Fibroblast of skin of left quadriceps (primary cell): ENCODE measurements around the gene CCDC50.

ENCODE experiments used
- DNase-seq, 2 experiments: peaks; one replicate each; pipeline ENCODE4 v3.0.0-alpha.2; 2013; ENCODE audit warnings: low read depth in 2 of 2

Gene CCDC50

DNA sequence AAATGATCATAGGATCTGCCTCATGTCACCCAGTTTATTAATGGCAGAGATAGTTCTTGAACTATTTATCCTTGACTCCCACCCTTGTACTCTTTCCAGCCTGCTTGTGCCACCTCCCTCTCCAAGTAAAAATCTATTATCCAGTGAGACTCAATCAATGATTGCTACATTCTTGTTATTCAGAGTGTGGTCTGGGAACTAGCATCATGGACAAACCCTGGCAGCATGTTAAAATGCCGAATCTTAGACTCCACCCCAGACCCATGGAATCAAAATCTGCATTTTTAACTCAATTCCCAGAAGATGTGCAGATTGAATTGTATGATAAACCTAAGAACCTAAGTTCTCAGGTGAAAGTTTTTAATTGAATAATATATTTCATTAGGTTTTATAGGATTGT is 97.1 kb downstream of the CCDC50 start:
- no peak for DNase-seq

DNA sequence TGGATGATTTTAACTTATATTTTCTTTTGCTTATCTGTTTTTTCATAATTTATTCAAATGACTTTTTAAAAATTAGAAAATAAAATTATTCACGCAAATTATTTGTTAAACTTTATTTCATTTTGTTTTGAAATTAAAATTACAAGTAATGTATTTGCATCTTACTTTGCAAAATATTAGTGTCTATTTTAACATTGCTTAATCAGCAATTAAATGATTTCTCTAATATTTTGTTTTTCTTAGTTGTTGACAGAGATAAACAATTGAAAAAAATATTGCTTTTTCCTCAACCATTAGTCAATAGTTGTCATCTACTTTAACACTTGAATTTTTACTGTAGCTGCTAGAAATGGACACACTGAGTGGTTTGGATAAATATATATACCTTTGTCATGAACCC is 99.0 kb downstream of the CCDC50 start:
- no peak for DNase-seq

DNA sequence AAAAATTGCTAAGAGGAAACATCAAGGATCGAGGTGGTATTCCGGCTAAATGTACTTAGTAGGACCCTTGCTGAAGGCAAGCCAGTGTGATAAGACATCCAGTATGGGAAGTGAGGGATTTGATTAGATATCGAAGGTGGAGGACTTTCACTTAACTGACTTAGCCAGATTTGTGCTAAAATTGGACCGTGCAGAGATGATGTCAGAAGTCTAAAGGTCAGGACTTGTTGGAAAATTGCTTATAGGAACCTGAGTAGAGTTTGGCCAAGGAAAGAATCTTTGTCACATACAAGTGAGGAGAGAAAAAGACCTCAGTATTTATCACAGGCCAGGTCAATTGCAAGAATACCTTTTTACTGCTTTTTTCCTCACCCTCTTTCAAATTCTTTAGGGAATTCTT is 100.9 kb downstream of the CCDC50 start:
- no peak for DNase-seq

DNA sequence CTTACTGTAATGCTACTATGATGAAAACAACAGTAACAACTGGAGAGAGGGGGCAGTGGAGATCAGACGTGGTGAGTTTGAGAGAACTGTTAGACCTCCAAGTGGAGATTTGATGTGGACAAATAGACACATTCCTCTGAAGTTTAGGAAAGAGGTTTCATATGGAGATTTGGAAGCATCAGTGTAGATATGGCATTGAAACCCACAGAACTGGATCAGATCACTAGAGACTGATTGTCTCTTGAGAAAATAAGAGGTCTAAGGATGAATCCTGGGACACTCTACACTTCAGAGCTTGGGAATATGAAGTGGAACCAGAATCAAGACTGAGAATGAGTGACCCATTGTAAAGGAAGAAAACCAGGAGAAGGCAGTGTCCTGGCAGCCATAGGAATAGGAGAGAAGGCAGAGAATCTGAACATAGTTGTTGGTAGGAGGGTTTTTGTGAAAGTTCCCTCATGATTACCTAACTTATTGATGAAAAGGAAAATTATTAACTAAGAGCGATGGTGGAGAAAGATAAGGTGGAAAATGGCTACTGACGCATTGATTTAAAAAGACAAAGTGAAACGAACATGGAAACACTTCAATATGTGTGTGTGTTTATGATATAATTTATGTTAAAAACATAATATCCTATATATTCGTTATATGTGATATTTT is 102.1 kb downstream of the CCDC50 start:
- DNase-seq = no peak

DNA sequence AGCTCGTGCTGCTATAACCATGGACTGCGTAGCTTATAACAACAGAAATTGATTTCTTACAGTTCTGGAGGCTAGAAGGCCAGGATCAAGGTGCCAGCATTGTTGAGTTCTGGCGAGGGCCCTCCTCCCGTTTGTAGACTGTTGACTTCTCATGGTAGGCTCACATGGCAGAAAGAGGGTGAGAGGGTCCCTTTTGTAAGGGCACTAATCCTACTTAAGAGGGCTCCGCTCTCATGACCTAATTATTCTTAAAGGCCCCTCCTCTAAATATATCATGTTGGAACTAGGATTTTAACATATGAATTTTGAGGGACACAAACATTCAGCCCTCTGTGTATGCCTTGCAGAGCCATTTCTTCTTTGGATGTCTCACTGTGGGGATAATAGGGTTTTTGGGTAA is 103.0 kb downstream of the CCDC50 start:
- DNase-seq = no peak

GRCh38 chr3:191434024-191434423 is 104.8 kb downstream of the CCDC50 start:
- DNase-seq = no peak

DNA sequence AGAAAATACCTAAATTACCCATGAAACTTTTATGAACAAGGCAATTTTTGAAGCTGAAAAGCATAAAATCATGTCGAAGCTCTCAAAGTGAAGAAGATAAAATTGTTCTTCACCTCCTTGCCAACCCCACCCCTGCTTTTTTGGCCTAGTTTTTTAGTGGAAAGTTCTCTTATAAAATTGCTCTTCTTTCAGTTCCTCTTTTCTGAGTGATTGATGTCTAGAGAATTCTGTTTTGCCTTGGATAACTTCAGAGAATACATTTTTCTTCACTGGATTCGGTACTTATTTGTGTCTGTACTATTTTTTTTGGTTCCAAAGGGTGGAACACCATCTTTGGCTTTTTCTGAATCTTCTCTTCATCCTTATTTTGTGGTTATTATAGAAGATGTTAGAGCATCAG is 106.8 kb downstream of the CCDC50 start:
- DNase-seq = no peak

DNA sequence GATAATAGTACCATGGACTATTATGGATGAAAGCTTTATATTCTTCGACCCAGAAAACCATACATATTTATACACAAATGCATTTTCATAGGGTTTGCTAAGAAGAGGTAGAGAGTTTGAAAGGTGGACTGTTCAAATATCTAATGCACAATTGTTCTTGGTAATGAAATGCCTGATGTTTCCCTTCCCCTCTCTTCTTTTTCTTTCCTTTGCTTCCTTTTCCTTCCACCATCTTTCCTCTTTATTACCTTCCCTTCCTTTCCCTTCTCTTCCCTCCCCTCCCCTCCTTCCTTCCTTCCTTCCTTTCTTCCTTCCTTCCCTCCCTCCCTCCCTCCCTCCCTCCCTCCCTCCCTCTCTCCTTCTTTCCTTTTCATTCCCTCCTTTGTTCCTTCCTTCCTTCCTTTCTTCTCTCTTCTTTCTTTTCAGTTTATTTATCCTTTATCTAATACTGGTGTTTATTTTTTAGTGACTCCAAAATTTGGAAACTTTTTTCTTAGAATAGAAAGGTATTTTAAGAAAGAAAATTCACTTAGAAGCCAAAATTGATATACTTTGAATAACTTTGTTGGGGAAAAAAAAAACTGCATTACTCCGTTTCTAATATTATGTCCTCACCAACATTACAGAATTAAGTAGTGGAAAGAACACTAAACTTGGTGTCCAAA is 109.1 kb downstream of the CCDC50 start:
- DNase-seq = no peak

DNA sequence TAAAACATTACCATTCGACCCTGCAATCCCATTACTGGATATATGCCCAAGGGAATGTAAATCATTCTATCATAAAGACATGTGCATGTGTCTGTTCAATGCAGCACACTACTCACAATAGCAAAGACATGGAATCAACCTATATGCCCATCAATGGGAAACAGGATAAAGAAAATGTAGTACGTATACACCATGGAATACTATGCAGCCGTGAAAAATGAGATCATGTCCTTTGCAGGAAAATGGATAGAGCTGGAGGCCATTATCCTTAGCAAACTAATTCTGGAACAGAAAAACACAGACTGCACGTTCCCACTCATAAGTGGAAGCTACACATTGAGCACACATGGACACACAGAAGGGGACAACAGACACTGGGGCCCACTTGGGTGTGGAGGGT is 111.3 kb downstream of the CCDC50 start:
- DNase-seq = no peak

DNA sequence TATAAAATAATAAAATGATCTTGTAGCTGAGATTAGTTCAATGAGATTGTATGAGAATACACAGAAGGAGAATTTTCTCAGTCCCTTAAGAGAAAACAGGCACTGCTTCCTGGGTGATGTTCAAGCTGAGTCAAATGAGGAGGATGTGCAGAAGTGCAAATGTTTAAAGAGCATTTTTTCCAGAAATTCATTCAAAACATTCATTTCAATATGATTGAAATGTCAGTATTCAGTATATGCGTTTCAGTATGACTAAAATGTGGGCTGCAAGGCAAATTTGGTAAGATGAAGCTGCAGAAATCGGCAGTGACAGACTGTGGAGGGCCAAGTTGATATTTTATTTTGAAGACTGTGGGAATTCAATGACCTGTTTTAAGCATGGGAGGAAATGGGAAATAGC is 112.5 kb downstream of the CCDC50 start:
- no peak for DNase-seq

GRCh38 chr3:191444569-191444968 is 115.4 kb downstream of the CCDC50 start:
- DNase-seq = no peak
